GM23338 (cell line): Measurements from ENCODE around the gene XIRP2.

ENCODE experiments used
- CREB1 ChIP-seq: fragments of 250-450 bp; sonication (Bioruptor Pico); IDR thresholded peaks from 2 replicates; pipeline ENCODE4 v1.5.0; 2020; ENCODE audit warnings: low read depth, mild to moderate bottlenecking, moderate library complexity
- CTCF ChIP-seq, 2 experiments: fragments of 200-600 bp in 1 of 2; sonication (generic) in 1 of 2; conservative IDR thresholded peaks; 2 replicates each; pipeline versions ENCODE4 v1.5.1 to v1.6.1; 2016 to 2017; ENCODE audit warnings: antibody characterized with exemption in 2 of 2, low read depth in 2 of 2, mild to moderate bottlenecking in 2 of 2, moderate library complexity in 1 of 2
- ETS1 ChIP-seq: IDR thresholded peaks from 2 replicates; pipeline ENCODE4 v1.6.1; 2016; ENCODE audit warnings: antibody characterized with exemption
- EZH2 ChIP-seq: fragments of 200-600 bp; sonication (generic); IDR thresholded peaks from one replicate; pipeline ENCODE4 v1.8.0; 2017; ENCODE audit warnings: antibody characterized with exemption, mild to moderate bottlenecking, low read depth; ENCODE audit not compliant: unreplicated experiment
- EZH2phosphoT487 ChIP-seq: fragments of 200-600 bp; sonication (generic); IDR thresholded peaks from one replicate; pipeline ENCODE4 v1.8.1; 2018; ENCODE audit warnings: antibody characterized with exemption; ENCODE audit not compliant: unreplicated experiment
- NANOG ChIP-seq: IDR thresholded peaks from 2 replicates; pipeline ENCODE4 v1.6.1; 2016; ENCODE audit warnings: antibody characterized with exemption, borderline replicate concordance
- POLR2AphosphoS5 ChIP-seq: IDR thresholded peaks from 2 replicates; pipeline ENCODE4 v1.6.1; 2016; ENCODE audit warnings: antibody characterized with exemption, low read depth
- REST ChIP-seq: IDR thresholded peaks from one replicate; pipeline ENCODE4 v1.6.1; 2018; ENCODE audit warnings: antibody characterized with exemption; ENCODE audit not compliant: unreplicated experiment
- STAT1 ChIP-seq: IDR thresholded peaks from one replicate; pipeline ENCODE4 v1.6.1; 2016; ENCODE audit warnings: antibody characterized with exemption; ENCODE audit not compliant: unreplicated experiment
- ZNF331 ChIP-seq: fragments of 250-450 bp; sonication (Bioruptor Pico); IDR thresholded peaks from 2 replicates; pipeline ENCODE4 v1.5.0; 2020; ENCODE audit warnings: low read depth, mild to moderate bottlenecking, moderate library complexity
- ZNF462 ChIP-seq: fragments of 250-450 bp; sonication (Bioruptor Pico); IDR thresholded peaks from 2 replicates; pipeline ENCODE4 v1.5.0; 2020; ENCODE audit warnings: mild to moderate bottlenecking, moderate library complexity

DNA sequence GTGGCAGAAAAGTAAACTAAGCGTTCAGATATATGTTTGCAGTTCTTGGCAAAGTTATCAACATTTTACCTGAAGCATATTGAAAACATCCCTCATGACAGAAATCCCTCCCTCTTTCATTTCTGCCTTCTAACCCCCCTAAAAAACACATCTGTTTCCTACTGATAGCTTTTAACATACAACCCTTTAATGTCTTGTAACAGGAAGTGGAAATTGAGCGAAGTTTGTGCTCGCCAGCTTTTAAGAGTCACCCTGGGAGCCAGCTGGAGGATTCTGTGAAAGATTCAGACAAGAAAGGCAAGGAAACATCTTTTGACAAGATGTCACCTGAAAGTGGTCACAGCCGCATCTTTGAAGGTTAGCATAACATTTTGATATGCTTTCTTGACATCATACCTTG is 247.4 kb downstream of the XIRP2 start:
- TF ChIP-seq CTCF (conservative IDR thresholded peaks at IDR 0.05; ENCODE audit: low read depth in 2 of 2) (no peak), REST (no peak), ZNF331 (CRISPR knock-in tag) (no peak), EZH2 (no peak), EZH2phosphoT487 (no peak), POLR2AphosphoS5 (no peak), NANOG (no peak), STAT1 (no peak), ZNF462 (no peak), ETS1 (no peak), CREB1 (CRISPR knock-in tag) (no peak)
